Activated T-cell treated with anti-CD3 and anti-CD28 coated beads for 1 hour (primary cell): ENCODE data around the gene GEMIN4.
A peak's percentile ranks its signal among the peaks of the same experiment; 100 is the strongest.

Experiments
- DNase-seq: peaks from one replicate; pipeline ENCODE4 v3.0.0-alpha.2; 2020; ENCODE audit warnings: low read depth

Gene GEMIN4

GRCh38 chr17:740240-741017, 11.6 kb downstream of the GEMIN4 start:
- no peak for DNase-seq

DNA sequence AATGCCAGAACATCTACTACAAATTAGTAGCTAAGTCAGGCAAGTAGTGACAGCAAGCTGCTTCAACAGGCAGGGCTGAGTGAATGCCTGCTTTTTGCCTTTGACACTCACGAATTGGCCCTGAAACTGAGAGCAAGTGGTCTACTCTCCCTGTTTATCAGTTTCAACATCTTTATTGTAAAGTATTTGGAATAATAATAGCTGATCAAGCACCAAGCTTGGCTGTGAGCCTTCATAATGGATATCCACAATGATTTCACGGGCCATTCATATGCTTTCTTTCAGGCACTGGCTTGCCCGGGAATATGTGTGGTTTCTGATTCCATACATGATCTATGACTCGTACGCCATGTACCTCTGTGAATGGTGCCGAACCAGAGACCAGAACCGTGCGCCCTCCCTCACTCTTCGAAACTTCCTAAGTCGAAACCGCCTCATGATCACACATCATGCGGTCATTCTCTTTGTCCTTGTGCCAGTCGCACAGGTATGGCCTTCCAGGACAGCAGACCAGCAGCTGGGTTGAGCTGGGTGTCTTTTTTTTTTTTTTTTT, 14.4 kb downstream of the GEMIN4 start:
- no peak for DNase-seq

DNA sequence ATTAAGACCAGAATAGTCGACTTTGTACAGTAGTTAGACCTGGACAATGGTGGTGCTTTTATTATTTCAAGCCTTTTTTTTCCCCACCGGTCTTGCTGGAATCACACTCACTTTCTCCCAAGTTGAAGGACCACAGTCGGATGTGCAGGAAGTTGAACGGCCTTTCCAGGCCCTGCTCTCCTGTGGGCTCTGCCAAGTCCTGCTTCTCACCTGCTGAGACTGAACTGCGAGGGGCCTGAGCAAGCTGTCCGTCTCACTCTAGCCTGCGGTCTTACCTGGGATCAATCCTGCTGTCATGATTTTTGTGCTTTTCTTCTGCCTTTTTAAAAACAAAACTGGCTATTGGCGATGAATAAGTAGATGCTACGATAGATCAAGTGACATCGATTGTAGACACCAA, 18.3 kb downstream of the GEMIN4 start:
- DNase-seq, result no peak

DNA sequence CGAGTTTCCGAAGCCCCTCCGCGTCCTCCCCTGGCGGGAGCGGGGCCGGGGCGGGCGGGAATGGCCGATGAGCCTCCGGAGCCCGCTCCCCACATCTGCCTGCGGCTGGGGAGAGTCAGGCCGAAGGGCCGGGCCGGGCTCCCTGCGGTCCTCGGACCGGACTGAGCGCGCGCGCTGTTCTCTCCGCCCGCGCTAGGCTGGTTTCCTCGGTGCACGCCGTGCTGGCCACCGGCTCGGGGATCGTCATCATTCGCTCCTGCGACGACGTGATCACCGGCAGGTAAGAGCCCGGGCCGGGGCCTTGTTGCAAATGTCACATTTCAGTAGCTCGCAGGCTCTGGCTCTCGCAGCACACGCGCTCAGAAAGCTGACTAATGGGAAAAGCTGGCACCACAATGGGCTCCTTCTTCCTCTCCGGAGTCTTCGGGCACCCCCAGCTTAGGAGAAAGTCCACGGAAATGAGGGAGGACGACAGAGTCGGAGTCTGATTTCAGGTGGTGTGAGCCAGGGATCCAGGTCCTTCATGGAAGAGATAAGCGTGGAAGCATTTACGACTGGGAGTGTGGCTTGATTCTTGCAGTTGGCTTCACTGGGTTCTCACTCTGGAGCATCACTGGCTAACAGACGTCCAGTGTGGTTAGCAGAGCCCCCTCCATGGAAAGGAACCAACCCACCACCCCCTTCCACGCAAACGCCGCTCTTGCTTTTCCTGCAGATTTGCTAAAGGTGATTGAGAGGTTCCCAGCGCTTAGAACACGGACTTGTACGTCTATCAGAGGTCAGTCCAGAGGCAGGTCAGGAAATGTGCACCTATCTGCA, 19.0 kb downstream of the GEMIN4 start:
- DNase-seq, result peak; percentile 10

DNA sequence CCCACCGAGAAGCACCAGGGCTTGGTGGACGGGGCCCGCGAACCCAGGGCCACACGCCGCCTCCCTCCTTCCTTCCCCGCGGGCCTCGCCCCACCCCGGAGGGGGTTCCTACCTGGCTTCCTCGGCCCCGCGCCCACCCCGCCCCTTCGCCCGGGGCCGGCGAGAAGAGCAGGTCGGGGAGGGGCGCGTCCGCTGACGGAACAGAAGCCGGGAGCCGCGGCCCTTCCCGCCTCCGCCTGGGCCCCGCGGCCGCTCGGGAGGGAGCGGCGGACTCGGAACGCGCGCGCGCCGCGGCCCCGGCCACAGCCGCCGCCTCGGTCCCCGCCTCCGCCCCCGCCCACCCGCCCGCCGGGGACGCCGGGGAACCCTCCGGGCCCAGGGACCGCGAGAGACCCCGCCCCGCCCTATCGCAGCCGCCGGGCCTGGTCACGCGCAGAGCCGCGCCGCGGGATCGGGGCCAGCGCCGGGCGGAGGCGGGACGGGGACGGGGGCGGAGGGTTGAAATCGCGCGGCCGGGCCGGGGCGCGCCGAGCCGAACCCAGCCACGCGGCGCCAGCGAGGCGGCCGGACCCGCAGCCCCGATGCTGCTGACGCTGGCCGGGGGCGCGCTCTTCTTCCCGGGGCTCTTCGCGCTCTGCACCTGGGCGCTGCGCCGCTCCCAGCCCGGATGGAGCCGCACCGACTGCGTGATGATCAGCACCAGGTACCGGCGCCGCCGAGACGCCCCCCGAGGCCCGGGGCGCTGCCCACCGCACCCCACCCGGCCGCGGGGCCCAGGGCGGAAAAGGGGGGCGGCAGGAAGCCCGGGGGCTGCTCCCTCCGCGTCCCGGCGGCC, 19.8 kb downstream of the GEMIN4 start, which contains the start of gene TLCD3A:
Gene TLCD3A, plus strand, starts transcription at position 530 of the 835 bp plus-strand sequence. Its CDS starts 52 bp downstream, at position 582.
- peak; percentile 12 for DNase-seq

DNA sequence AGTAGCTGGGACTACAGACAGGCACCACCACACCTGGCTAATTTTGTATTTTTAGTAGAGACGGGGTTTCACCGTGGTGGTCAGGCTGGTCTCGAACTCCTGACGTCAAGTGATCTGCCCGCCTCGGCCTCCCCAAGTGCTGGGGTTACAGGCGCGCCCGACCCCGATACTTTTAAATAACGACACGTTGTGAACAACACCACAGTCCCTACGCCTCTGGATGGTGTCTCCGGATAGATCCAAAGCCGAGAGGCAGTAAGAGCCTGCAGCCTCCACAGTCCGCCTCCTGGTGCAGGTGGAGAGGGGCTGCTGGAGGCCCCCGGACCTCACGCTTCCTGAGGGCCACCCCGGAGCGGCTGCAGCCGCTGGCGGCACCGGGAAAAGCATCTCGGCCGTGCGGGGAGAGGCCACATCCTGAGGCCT, 20.4 kb downstream of the GEMIN4 start:
- no peak for DNase-seq

- DNase-seq, result no peak
Measured at GRCh38 chr17:728911-729310, 23.2 kb downstream of the GEMIN4 start.

- no peak for DNase-seq
Measured at GRCh38 chr17:726271-726919, 25.7 kb downstream of the GEMIN4 start.

GRCh38 chr17:725746-726145, 26.3 kb downstream of the GEMIN4 start:
- no peak for DNase-seq

DNA sequence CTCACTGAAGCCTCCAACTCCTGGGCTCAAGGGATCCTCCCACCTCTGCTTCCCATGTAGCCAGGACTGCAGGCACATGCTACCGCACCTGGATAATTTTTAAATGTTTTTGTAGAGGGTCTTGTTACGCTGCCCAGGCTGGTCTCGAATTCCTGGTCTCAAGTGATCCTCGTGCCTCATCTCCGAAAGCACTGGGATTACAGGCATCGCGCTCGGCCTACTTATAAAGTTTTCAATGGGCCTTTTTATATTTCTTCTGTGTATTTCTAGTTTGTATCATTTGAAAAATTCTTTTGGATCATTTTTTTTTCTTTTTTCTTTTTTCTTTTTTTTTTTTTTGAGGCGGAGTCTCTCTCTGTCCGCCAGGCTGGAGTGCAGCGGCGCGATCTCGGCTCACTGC, 27.0 kb downstream of the GEMIN4 start:
- DNase-seq, result no peak

GRCh38 chr17:721540-721937, 30.5 kb downstream of the GEMIN4 start:
- DNase-seq, result no peak

- no peak for DNase-seq
Measured at GRCh38 chr17:720706-721539, 31.1 kb downstream of the GEMIN4 start.

- DNase-seq, result no peak
Measured at GRCh38 chr17:718075-718474, 34.0 kb downstream of the GEMIN4 start.

- no peak for DNase-seq
Measured at GRCh38 chr17:708132-708531, 43.9 kb downstream of the GEMIN4 start.

DNA sequence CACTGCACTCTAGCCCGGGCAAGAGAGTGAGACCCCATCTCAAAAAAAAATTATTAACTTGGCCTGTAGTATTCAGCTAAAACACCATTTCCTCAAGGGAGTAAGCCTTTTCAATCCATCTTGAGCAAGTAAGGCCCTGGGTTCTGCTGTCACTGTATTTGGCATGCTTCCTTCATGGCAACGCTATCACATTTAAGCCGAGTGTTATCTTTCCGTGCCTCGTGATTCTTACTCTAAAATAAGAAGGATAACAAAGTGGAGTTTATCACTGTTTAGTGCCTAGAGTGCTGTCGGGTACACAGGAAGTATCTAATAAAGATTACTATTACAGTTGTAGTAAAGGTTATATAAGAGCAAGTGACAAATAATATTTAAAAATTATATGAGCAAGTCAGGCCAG, 46.2 kb downstream of the GEMIN4 start:
- DNase-seq, result no peak

DNA sequence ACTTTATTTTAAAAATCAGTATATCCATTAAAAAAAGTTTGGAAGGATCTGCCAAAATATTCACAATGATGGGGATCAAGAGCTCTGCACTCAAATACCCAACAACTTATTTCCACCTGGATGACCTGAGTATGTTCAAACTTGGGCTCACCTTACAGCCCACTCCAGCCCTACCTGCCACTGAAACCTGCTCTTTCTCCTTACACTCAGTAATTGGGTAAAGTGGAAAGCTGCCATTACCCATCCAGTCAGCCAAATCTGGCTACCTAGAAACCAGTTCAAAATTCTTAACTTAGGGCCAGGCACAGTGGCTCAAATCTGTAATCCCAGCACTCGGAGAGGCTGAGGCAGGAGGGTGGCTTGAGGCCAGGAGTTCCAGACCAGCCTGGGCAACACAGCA, 47.1 kb downstream of the GEMIN4 start:
- no peak for DNase-seq

- DNase-seq, result no peak
Measured at GRCh38 chr17:704111-704864, 47.8 kb downstream of the GEMIN4 start.

DNA sequence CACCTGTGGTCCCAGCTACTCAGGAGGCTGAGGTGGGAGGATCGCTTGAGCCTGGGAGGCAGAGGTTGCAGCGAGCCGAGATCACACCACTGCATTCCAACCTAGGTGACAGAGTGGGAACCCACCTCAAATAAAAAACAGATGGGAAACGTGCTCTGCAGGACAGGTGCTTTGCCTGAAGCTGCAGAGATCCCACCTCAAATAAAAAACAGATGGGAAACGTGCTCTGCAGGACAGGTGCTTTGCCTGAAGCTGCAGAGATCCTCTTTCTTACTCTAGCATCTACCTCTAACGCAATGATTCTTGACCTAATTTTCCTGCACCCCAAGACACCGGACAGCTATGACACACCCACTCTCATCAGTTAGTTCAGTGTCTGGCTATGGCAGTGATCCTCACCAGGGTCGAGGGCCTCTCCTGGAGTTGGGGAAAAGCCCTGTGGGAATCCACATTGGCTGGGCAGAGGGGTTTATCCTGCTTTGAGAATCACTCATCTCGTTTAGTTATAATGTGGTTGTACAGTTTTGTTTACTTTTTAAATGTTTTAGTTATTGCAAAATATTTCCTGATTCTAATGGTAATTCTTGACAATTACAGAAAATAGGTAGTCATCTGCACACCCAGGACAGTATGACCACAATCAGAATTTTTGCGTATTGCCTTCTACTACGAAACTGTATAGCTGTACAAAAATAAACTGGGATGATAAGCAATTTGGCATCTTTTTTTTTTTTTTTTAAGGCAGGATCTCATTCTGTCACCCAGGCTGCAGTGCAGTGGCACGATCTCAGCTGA, 48.8 kb downstream of the GEMIN4 start:
- DNase-seq, result no peak

- no peak for DNase-seq
Measured at GRCh38 chr17:700504-701094, 51.5 kb downstream of the GEMIN4 start.
